HS-5 (cell line): Measurements from ENCODE around the gene DHDH.

Experiments
- DNase-seq: peaks from one replicate; pipeline ENCODE4 v3.0.0-alpha.2; 2012; ENCODE audit warnings: low read depth

Gene DHDH

GRCh38 chr19:48966541-48967345 is 33.2 kb downstream of the DHDH start:
- DNase-seq = no peak

- DNase-seq = peak; percentile 42
Observed at GRCh38 chr19:48967346-48968178, 34.1 kb downstream of the DHDH start.

GRCh38 chr19:48968179-48968661 is 34.7 kb downstream of the DHDH start:
- no peak for DNase-seq

- DNase-seq = no peak
Observed at GRCh38 chr19:48968813-48969218, 35.3 kb downstream of the DHDH start.

- DNase-seq = no peak
Observed at GRCh38 chr19:48969276-48970138, 36.0 kb downstream of the DHDH start.

GRCh38 chr19:48970139-48970766 is 36.8 kb downstream of the DHDH start:
- no peak for DNase-seq

- DNase-seq = no peak
Observed at GRCh38 chr19:48970923-48971395, 37.5 kb downstream of the DHDH start.

- DNase-seq = no peak
Observed at GRCh38 chr19:48975947-48976847, 42.7 kb downstream of the DHDH start.

- no peak for DNase-seq
Observed at GRCh38 chr19:48977061-48977460, 43.6 kb downstream of the DHDH start.

GRCh38 chr19:48982280-48982679 is 48.8 kb downstream of the DHDH start:
- no peak for DNase-seq

GRCh38 chr19:48985711-48986110 is 52.2 kb downstream of the DHDH start:
- no peak for DNase-seq

- DNase-seq = no peak
Observed at GRCh38 chr19:48986211-48986610, 52.7 kb downstream of the DHDH start.

- no peak for DNase-seq
Observed at GRCh38 chr19:48987323-48987722, 53.8 kb downstream of the DHDH start.

- DNase-seq = no peak
Observed at GRCh38 chr19:48988286-48988685, 54.8 kb downstream of the DHDH start.

- no peak for DNase-seq
Observed at GRCh38 chr19:48988860-48989259, 55.4 kb downstream of the DHDH start.

- no peak for DNase-seq
Observed at GRCh38 chr19:48989701-48990291, 56.3 kb downstream of the DHDH start.

- no peak for DNase-seq
Observed at GRCh38 chr19:48990400-48990799, 56.9 kb downstream of the DHDH start.

GRCh38 chr19:48991011-48991609 is 57.6 kb downstream of the DHDH start:
- DNase-seq = no peak

- DNase-seq = peak; percentile 38
Observed at GRCh38 chr19:48991873-48992580, 58.5 kb downstream of the DHDH start.
